ENCODE data around the gene CCDC3.

CCDC3 gene

GRCh38 chr10:12961416-12962205 lies 39.9 kb downstream of the CCDC3 start:
- Histone ChIP-seq H3K4me3 (ENCODE audit: low read depth, low read length) (no peak overlapping the region), H3K4me1 (ENCODE audit: control insufficient read depth, insufficient read depth, low read length) (no peaks in the 10 kb centered on the region; the same call in 1 of the 2 replicates), H3K36me3 (ENCODE audit: control insufficient read depth, insufficient read depth, low read length) (no peaks in the 10 kb centered on the region), H3K9me3 (ENCODE audit: control insufficient read depth, insufficient read depth, low read depth, low read length) (peaks cover 10% of the 10 kb centered on the region), H3K27me3 (ENCODE audit: control insufficient read depth, insufficient read depth, low read length) (no peaks in the 10 kb centered on the region), H3K9ac (ENCODE audit: low read length) (no peak overlapping the region), H3K27ac (ENCODE audit: low read depth, low read length) (no peak overlapping the region)

GRCh38 chr10:12960941-12961340 lies 40.6 kb downstream of the CCDC3 start:
- H3K27ac ChIP-seq (ENCODE audit: low read depth, low read length) = no peak overlapping the region
- no peaks in the 10 kb centered on the region for H3K36me3 ChIP-seq (ENCODE audit: control insufficient read depth, insufficient read depth, low read length)
- H3K27me3 ChIP-seq (ENCODE audit: control insufficient read depth, insufficient read depth, low read length) = no peaks in the 10 kb centered on the region

GRCh38 chr10:12960334-12960898 lies 41.1 kb downstream of the CCDC3 start:
- Histone ChIP-seq H3K36me3 (ENCODE audit: control insufficient read depth, insufficient read depth, low read length) (no peaks in the 10 kb centered on the region), H3K27me3 (ENCODE audit: control insufficient read depth, insufficient read depth, low read length) (no peaks in the 10 kb centered on the region), H3K4me1 (ENCODE audit: control insufficient read depth, insufficient read depth, low read length) (no peaks in the 10 kb centered on the region; the same call in 1 of the 2 replicates), H3K9ac (ENCODE audit: low read length) (no peak overlapping the region), H3K27ac (ENCODE audit: low read depth, low read length) (no peak overlapping the region), H3K4me3 (ENCODE audit: low read depth, low read length) (no peak overlapping the region), H3K9me3 (ENCODE audit: control insufficient read depth, insufficient read depth, low read depth, low read length) (peaks cover 11% of the 10 kb centered on the region)

More at GRCh38 chr10:12960941-12961340, 40.6 kb downstream of the CCDC3 start:
- peaks cover 10% of the 10 kb centered on the region for H3K9me3 ChIP-seq (ENCODE audit: control insufficient read depth, insufficient read depth, low read depth, low read length)
- H3K9ac ChIP-seq (ENCODE audit: low read length) = no peak overlapping the region
- no peak overlapping the region for H3K4me3 ChIP-seq (ENCODE audit: low read depth, low read length)
- no peaks in the 10 kb centered on the region; the same call in 1 of the 2 replicates for H3K4me1 ChIP-seq (ENCODE audit: control insufficient read depth, insufficient read depth, low read length)

GRCh38 chr10:12958546-12959110 lies 42.9 kb downstream of the CCDC3 start:
- Histone ChIP-seq H3K27me3 (ENCODE audit: control insufficient read depth, insufficient read depth, low read length) (no peaks in the 10 kb centered on the region), H3K27ac (ENCODE audit: low read depth, low read length) (no peak overlapping the region)

GRCh38 chr10:12957081-12957480 lies 44.4 kb downstream of the CCDC3 start:
- H3K27ac ChIP-seq (ENCODE audit: low read depth, low read length) = no peak overlapping the region
- no peaks in the 10 kb centered on the region for H3K27me3 ChIP-seq (ENCODE audit: control insufficient read depth, insufficient read depth, low read length)
- no peak overlapping the region for H3K9ac ChIP-seq (ENCODE audit: low read length)
- H3K4me1 ChIP-seq (ENCODE audit: control insufficient read depth, insufficient read depth, low read length) = no peaks in the 10 kb centered on the region; the same call in 1 of the 2 replicates
- H3K36me3 ChIP-seq (ENCODE audit: control insufficient read depth, insufficient read depth, low read length) = no peaks in the 10 kb centered on the region
- H3K4me3 ChIP-seq (ENCODE audit: low read depth, low read length) = no peak overlapping the region
- peaks cover 39% of the 10 kb centered on the region for H3K9me3 ChIP-seq (ENCODE audit: control insufficient read depth, insufficient read depth, low read depth, low read length)

More at GRCh38 chr10:12958546-12959110, 42.9 kb downstream of the CCDC3 start:
- no peak overlapping the region for H3K4me3 ChIP-seq (ENCODE audit: low read depth, low read length)
- peaks cover 25% of the 10 kb centered on the region for H3K9me3 ChIP-seq (ENCODE audit: control insufficient read depth, insufficient read depth, low read depth, low read length)
- H3K36me3 ChIP-seq (ENCODE audit: control insufficient read depth, insufficient read depth, low read length) = no peaks in the 10 kb centered on the region
- H3K4me1 ChIP-seq (ENCODE audit: control insufficient read depth, insufficient read depth, low read length) = no peaks in the 10 kb centered on the region; the same call in 1 of the 2 replicates
- no peak overlapping the region for H3K9ac ChIP-seq (ENCODE audit: low read length)

GRCh38 chr10:12954866-12955265 lies 46.6 kb downstream of the CCDC3 start:
- peaks cover 42% of the 10 kb centered on the region for H3K9me3 ChIP-seq (ENCODE audit: control insufficient read depth, insufficient read depth, low read depth, low read length)
- H3K4me3 ChIP-seq (ENCODE audit: low read depth, low read length) = no peak overlapping the region
- no peaks in the 10 kb centered on the region for H3K36me3 ChIP-seq (ENCODE audit: control insufficient read depth, insufficient read depth, low read length)
- no peak overlapping the region for H3K9ac ChIP-seq (ENCODE audit: low read length)
- H3K27ac ChIP-seq (ENCODE audit: low read depth, low read length) = no peak overlapping the region
- no peaks in the 10 kb centered on the region for H3K27me3 ChIP-seq (ENCODE audit: control insufficient read depth, insufficient read depth, low read length)
- H3K4me1 ChIP-seq (ENCODE audit: control insufficient read depth, insufficient read depth, low read length) = no peaks in the 10 kb centered on the region

- no peaks in the 10 kb centered on the region for H3K4me1 ChIP-seq (ENCODE audit: control insufficient read depth, insufficient read depth, low read length)
- no peak overlapping the region for H3K4me3 ChIP-seq (ENCODE audit: low read depth, low read length)
- peaks cover 37% of the 10 kb centered on the region for H3K9me3 ChIP-seq (ENCODE audit: control insufficient read depth, insufficient read depth, low read depth, low read length)
- no peak overlapping the region for H3K27ac ChIP-seq (ENCODE audit: low read depth, low read length)
- no peak overlapping the region for H3K9ac ChIP-seq (ENCODE audit: low read length)
- no peaks in the 10 kb centered on the region for H3K27me3 ChIP-seq (ENCODE audit: control insufficient read depth, insufficient read depth, low read length)
- H3K36me3 ChIP-seq (ENCODE audit: control insufficient read depth, insufficient read depth, low read length) = no peaks in the 10 kb centered on the region
Observed at GRCh38 chr10:12950583-12951128, 50.9 kb downstream of the CCDC3 start.

GRCh38 chr10:12949248-12949647 lies 52.3 kb downstream of the CCDC3 start:
- no peak overlapping the region for H3K4me3 ChIP-seq (ENCODE audit: low read depth, low read length)
- H3K27me3 ChIP-seq (ENCODE audit: control insufficient read depth, insufficient read depth, low read length) = no peaks in the 10 kb centered on the region
- H3K27ac ChIP-seq (ENCODE audit: low read depth, low read length) = no peak overlapping the region
- H3K9ac ChIP-seq (ENCODE audit: low read length) = no peak overlapping the region
- H3K4me1 ChIP-seq (ENCODE audit: control insufficient read depth, insufficient read depth, low read length) = no peaks in the 10 kb centered on the region
- H3K36me3 ChIP-seq (ENCODE audit: control insufficient read depth, insufficient read depth, low read length) = no peaks in the 10 kb centered on the region
- H3K9me3 ChIP-seq (ENCODE audit: control insufficient read depth, insufficient read depth, low read depth, low read length) = peaks cover 26% of the 10 kb centered on the region

GRCh38 chr10:12947741-12948140 lies 53.8 kb downstream of the CCDC3 start:
- Histone ChIP-seq H3K9ac (ENCODE audit: low read length) (no peak overlapping the region), H3K36me3 (ENCODE audit: control insufficient read depth, insufficient read depth, low read length) (no peaks in the 10 kb centered on the region), H3K4me1 (ENCODE audit: control insufficient read depth, insufficient read depth, low read length) (no peaks in the 10 kb centered on the region; the same call in 1 of the 2 replicates), H3K27me3 (ENCODE audit: control insufficient read depth, insufficient read depth, low read length) (no peaks in the 10 kb centered on the region), H3K27ac (ENCODE audit: low read depth, low read length) (no peak overlapping the region), H3K4me3 (ENCODE audit: low read depth, low read length) (no peak overlapping the region), H3K9me3 (ENCODE audit: control insufficient read depth, insufficient read depth, low read depth, low read length) (peaks cover 14% of the 10 kb centered on the region)

GRCh38 chr10:12946372-12946771 lies 55.1 kb downstream of the CCDC3 start:
- no peak overlapping the region for H3K27ac ChIP-seq (ENCODE audit: low read depth, low read length)
- no peaks in the 10 kb centered on the region for H3K36me3 ChIP-seq (ENCODE audit: control insufficient read depth, insufficient read depth, low read length)

More at GRCh38 chr10:12946372-12946771, 55.1 kb downstream of the CCDC3 start:
- Histone ChIP-seq H3K4me1 (ENCODE audit: control insufficient read depth, insufficient read depth, low read length) (peaks cover 3% of the 10 kb centered on the region; the same call in 1 of the 2 replicates), H3K9me3 (ENCODE audit: control insufficient read depth, insufficient read depth, low read depth, low read length) (0 out of 2 replicates have a peak, but pooled peaks cover 5% of the 10 kb centered on the region), H3K27me3 (ENCODE audit: control insufficient read depth, insufficient read depth, low read length) (no peaks in the 10 kb centered on the region), H3K9ac (ENCODE audit: low read length) (no peak overlapping the region), H3K4me3 (ENCODE audit: low read depth, low read length) (no peak overlapping the region)
